NCI-H526 (cell line): ENCODE measurements around the gene ART4.
A peak's percentile ranks its signal among the peaks of the same experiment; 100 is the strongest.

Experiments
- DNase-seq, 2 experiments: peaks; one replicate each; lab custom pipeline; 2025; lab: John Stamatoyannopoulos, UW

ART4 gene

DNA sequence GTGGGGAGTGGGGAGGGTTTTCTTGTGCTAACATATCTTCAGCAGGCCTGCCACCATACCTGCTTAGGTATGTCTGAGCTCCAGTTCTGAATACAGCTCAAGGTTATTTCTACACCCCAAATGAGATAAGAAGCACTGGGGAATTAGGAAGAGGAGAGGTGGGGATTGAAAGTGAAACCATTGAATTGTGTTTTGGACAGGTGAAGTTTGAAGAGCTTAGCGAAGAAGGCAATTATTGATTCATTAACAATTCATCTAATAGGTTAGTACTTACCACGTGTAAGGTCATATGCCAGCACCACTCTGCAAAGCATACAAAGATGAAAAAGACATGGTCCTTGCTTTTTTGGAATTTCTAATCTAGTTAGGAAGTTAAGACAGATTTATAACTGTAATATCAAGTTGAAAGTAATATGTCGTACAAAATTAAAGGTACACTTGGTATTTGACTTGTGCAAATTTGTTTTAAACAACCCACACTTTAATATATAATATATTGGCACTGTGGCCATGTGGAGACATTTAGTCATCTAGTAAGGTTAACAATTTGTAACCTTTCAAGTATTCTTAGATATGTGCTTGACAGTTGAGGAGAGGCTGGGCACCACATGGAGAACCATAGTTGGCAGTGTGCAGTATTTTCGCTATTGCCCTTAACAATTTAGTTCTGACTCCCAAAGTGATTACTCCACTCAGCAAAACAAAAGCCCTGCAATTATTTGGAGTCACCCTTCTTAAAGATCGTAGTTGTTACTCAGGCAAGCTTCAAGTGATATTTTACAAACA is 33.0 kb downstream of the ART4 start:
- no peak for DNase-seq

DNA sequence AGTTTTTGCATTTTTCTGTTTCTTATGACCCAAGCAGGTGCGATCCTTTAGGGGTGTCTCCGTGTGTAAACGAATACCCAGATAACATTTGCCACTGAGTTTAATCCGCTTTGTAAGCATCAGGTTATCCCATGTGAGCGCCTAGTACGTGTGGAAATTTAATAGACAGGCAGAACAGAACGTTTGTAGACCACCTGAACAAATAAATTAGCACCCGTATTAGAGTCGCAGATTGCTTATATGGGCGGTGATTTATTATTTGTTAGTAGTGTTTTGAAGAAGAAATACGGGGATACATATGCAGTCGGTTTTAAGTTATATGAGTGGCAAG is 39.5 kb downstream of the ART4 start:
- no peak for DNase-seq

- DNase-seq: peak; percentile 99
These were observed 40.1 kb downstream of the ART4 start, which contains the start of the genes C12orf60 and WBP11 for GRCh38 chr12:14803011-14803829. Gene C12orf60 (plus strand): TSS chr12:14803670. CDS start chr12:14822936, 19,266 bp downstream. Gene WBP11 (minus strand): TSS chr12:14803478. CDS start chr12:14801383, 2,095 bp downstream.

GRCh38 chr12:14802721-14803010 is 40.7 kb downstream of the ART4 start:
- DNase-seq: no peak

- no peak for DNase-seq
These were observed 41.1 kb downstream of the ART4 start for GRCh38 chr12:14802247-14802646.

- no peak for DNase-seq
These were observed 48.3 kb downstream of the ART4 start for GRCh38 chr12:14795028-14795448.

DNA sequence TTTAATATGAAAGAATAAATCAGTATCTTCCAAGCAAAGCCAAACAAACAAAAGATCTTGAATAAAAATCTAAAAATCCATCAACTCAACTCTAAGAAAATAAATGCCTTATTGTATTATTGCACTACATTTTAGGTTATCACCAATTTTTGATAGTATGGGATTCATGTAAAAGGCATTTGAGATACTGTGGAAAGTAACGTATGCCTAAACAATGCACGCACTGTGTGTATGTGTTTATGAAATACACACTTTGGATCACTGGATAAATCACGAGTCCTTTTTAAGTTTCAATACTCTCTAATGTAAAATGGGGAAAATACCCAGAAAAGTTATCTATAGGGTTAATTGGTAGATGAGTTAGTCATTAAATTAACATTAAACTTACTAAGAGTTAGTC is 57.8 kb downstream of the ART4 start:
- DNase-seq: no peak

DNA sequence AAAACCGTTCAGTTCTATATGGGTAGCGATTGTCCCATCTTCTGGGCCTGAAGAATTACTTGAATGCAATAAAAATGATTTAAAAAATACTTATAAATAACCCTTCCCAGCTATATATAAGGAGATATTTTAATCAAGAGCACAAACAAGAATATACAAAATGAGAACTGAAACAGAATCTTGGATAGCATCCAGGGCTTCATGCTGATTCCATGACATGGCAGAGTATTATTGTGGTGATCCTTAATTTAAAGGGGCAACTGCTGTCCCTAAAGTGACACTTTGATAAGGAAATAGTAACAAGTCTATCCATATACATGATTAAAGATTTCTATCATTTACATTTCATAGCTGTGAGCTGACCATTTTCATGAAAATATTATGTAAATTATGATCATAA is 58.9 kb downstream of the ART4 start:
- no peak for DNase-seq

- no peak for DNase-seq
These were observed 60.6 kb downstream of the ART4 start for GRCh38 chr12:14782756-14783155.

GRCh38 chr12:14781563-14781962 is 61.8 kb downstream of the ART4 start:
- no peak for DNase-seq

- DNase-seq: peak in 1 of 2 experiments; percentile 23
These were observed 62.5 kb downstream of the ART4 start for GRCh38 chr12:14780859-14781258.

GRCh38 chr12:14779834-14780233 is 63.5 kb downstream of the ART4 start:
- DNase-seq: no peak

DNA sequence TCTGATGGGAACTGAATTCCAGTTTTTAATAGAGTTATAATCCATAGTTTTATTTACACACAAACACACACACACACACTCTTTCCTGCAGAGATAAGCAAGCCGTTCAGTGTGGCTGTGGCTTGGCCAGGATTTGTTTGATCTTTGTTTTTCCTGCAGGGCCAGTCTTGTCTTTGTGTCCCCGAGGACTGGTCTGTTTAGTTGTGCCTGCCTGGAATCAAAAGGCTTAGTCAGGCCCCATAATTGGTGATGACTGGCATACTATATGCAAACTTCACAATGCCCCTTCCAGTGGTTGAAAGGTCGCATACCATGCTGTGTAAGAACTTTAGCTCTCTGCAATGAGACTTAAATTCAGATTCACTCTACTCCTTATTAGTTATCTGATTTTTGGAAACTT is 66.1 kb downstream of the ART4 start:
- peak; percentile 34 to 58 for DNase-seq

GRCh38 chr12:14776236-14776961 is 66.9 kb downstream of the ART4 start:
- DNase-seq: peak in 1 of 2 experiments; percentile 8

DNA sequence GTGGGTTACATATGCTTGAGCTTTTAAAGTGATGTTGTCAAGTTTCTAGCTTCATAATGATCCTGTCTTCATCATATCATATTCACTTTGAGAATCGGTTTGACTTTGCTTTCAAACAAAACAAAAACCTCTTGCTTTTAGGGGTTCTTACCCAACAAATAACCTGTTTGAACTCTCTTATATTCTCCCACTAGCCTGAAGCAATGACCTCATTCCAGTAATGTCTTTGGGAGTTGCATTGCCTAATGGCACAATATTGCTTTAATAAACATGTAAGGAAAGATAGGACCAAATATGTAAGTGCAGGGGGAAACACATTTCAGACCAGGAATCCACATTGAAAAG is 67.7 kb downstream of the ART4 start:
- no peak for DNase-seq
